HL-60 (cell line): ENCODE results near the gene LYPD5.

Experiments
- DNase-seq, 2 experiments: peaks; one replicate each; pipeline ENCODE4 v3.0.0-alpha.2; 2010 to 2020; ENCODE audit warnings: low read depth in 1 of 2, low spot score in 1 of 2
- H3K27ac ChIP-seq: fragments of 250-450 bp; sonication (Bioruptor Pico); replicated peaks from 2 replicates; pipeline ENCODE4 v1.5.1; 2020; ENCODE audit warnings: mild to moderate bottlenecking, moderate library complexity
- H3K27me3 ChIP-seq: fragments of 250-450 bp; sonication (Bioruptor Pico); 2 replicates; pipeline ENCODE4 v1.5.1; 2021; ENCODE audit warnings: mild to moderate bottlenecking, moderate library complexity; ENCODE audit not compliant: insufficient read depth, poor library complexity, severe bottlenecking
- H3K4me3 ChIP-seq: replicated peaks from 2 replicates; pipeline ENCODE4 v1.5.1; 2011; ENCODE audit warnings: mild to moderate bottlenecking, control low read depth, low read length; ENCODE audit not compliant: insufficient read depth
- CTCF ChIP-seq: IDR thresholded peaks from one replicate; pipeline ENCODE4 v1.5.1; 2011; ENCODE audit warnings: low read length, control low read depth, inconsistent platforms; ENCODE audit not compliant: insufficient read depth
- GABPA ChIP-seq: IDR thresholded peaks from 2 replicates; pipeline ENCODE4 v1.6.1; 2012; ENCODE audit warnings: low read depth
- POLR2AphosphoS5 ChIP-seq: IDR thresholded peaks from 2 replicates; pipeline ENCODE4 v1.6.1; 2012; ENCODE audit warnings: low read depth
- SPI1 ChIP-seq: IDR thresholded peaks from 2 replicates; pipeline ENCODE4 v1.6.1; 2012; ENCODE audit warnings: low read depth, mild to moderate bottlenecking, borderline replicate concordance
- TF ChIP-seq, protein P1 (sequence below): IDR thresholded peaks from 2 replicates; pipeline ENCODE4 v1.6.1; 2012; ENCODE audit warnings: low read depth; ENCODE audit not compliant: insufficient replicate concordance

Gene LYPD5

DNA sequence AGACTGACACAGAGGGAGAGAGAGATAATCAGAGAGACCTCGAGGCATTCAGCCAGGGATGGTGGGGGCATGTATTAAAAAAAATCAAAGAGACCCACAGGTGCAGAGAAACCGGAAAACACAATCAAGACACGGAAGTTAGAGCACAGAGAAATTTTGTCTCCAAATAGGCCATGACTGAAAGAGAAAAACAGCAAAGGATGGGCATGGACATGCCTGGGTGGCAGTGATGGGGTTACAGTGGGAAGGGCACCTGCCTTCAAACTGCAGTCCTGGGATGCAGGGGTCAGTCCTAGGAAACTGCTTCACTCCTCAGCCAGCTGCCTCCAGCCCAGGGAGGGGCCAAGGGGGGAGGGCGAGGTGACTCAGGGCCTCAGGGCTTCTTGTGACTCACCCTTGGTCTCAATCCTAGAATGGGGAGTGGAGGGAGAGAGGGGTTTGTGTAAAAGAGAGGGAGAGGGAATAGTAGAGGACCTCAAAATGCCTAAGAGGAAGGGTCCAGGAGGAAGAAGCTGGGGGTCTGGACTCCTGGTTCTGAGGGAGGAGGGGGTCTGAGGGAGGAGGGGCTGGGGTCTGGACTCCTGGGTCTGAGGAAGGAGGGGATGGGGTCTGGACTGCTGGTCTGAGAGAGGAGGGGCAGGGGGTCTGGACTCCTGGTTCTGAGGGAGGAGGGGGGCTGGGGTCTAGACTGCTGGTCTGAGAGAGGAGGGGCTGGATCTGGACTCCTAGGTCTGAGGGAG, 17.8 kb downstream of the LYPD5 start:
- no peaks in the 10 kb centered on the region for H3K27me3 ChIP-seq
- peak in 1 of 2 experiments; percentile 55 for DNase-seq
- TF ChIP-seq, protein P1, sequence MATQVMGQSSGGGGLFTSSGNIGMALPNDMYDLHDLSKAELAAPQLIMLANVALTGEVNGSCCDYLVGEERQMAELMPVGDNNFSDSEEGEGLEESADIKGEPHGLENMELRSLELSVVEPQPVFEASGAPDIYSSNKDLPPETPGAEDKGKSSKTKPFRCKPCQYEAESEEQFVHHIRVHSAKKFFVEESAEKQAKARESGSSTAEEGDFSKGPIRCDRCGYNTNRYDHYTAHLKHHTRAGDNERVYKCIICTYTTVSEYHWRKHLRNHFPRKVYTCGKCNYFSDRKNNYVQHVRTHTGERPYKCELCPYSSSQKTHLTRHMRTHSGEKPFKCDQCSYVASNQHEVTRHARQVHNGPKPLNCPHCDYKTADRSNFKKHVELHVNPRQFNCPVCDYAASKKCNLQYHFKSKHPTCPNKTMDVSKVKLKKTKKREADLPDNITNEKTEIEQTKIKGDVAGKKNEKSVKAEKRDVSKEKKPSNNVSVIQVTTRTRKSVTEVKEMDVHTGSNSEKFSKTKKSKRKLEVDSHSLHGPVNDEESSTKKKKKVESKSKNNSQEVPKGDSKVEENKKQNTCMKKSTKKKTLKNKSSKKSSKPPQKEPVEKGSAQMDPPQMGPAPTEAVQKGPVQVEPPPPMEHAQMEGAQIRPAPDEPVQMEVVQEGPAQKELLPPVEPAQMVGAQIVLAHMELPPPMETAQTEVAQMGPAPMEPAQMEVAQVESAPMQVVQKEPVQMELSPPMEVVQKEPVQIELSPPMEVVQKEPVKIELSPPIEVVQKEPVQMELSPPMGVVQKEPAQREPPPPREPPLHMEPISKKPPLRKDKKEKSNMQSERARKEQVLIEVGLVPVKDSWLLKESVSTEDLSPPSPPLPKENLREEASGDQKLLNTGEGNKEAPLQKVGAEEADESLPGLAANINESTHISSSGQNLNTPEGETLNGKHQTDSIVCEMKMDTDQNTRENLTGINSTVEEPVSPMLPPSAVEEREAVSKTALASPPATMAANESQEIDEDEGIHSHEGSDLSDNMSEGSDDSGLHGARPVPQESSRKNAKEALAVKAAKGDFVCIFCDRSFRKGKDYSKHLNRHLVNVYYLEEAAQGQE, result no peak
- TF ChIP-seq POLR2AphosphoS5, result no peak
- no peak for TF ChIP-seq SPI1
- TF ChIP-seq GABPA, result no peak
- no peak for TF ChIP-seq CTCF
- no peak overlapping the region; the same call in 1 of the 2 replicates for H3K27ac ChIP-seq
- H3K4me3 ChIP-seq, result no peak overlapping the region

GRCh38 chr19:43783636-43784035, 18.6 kb downstream of the LYPD5 start:
- no peak for DNase-seq
- no peak for TF ChIP-seq POLR2AphosphoS5
- H3K4me3 ChIP-seq, result no peak overlapping the region
- no peaks in the 10 kb centered on the region for H3K27me3 ChIP-seq
- H3K27ac ChIP-seq, result no peak overlapping the region

- DNase-seq, result no peak
- Histone ChIP-seq H3K27me3 (no peaks in the 10 kb centered on the region), H3K4me3 (no peak overlapping the region), H3K27ac (no peak overlapping the region)
- TF ChIP-seq SPI1 (no peak), GABPA (no peak), POLR2AphosphoS5 (no peak), CTCF (no peak)
- TF ChIP-seq, protein P1, result no peak
Measured at GRCh38 chr19:43782689-43783231, 19.5 kb downstream of the LYPD5 start.

DNA sequence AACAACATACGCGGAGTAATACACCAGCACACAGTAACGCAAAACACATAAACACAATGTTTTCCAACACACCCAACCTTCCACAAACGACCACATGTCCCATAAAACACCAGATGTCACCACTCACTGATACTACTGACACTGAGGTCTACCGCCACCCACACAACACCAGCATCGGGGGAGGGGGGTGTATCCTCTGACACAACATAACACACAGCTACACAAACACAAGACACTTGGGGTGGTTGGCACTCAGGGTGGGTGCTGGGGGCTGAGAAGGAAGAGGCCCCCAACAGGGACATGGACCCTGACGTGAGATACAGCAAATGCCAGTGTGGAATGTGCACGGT, 20.0 kb downstream of the LYPD5 start:
- H3K27me3 ChIP-seq, result no peaks in the 10 kb centered on the region
- TF ChIP-seq GABPA (no peak), POLR2AphosphoS5 (no peak), SPI1 (no peak), CTCF (no peak)
- TF ChIP-seq, protein P1, result no peak
- no peak for DNase-seq
- H3K4me3 ChIP-seq, result no peak overlapping the region
- no peak overlapping the region for H3K27ac ChIP-seq
